ENCODE data around the gene DBNDD2. TPM values are rescaled to one million over a fixed set of nuclear protein-coding genes. Genes with fewer than 3 reads are reported as not detected.

Gene DBNDD2
- total RNA-seq, 1 donor from 2014 or later: 10.2 TPM

GRCh38 chr20:45372646-45373352 is 35.3 kb upstream of the DBNDD2 start:
- H3K27ac ChIP-seq: no peak overlapping the region
- no peaks in the 10 kb centered on the region for H3K36me3 ChIP-seq
- peaks cover 3% of the 10 kb centered on the region for H3K27me3 Mint-ChIP-seq (ENCODE audit: insufficient read depth, low read depth)
- H3K36me3 Mint-ChIP-seq: peaks cover 4% of the 10 kb centered on the region
- H2AFZ ChIP-seq (replicated peaks): no peak overlapping the region
- peaks cover 16% of the 10 kb centered on the region for H3K4me1 Mint-ChIP-seq
- H4K20me1 ChIP-seq (ENCODE audit: low read depth): peaks cover 2% of the 10 kb centered on the region
- H3K9ac ChIP-seq: no peak overlapping the region
- peak; percentile 51 for DNase-seq (ENCODE audit: low spot score)
- peak overlapping the region; percentile 0 for H3K27ac Mint-ChIP-seq
- TF ChIP-seq EZH2 (IDR thresholded peaks at IDR 0.05) (no peak), EZH2phosphoT487 (IDR thresholded peaks at IDR 0.05) (no peak)
- no peaks in the 10 kb centered on the region for H3K9me3 Mint-ChIP-seq
- peak overlapping the region; percentile 75 for H3K4me2 ChIP-seq
- H3K79me2 ChIP-seq (ENCODE audit: low read depth): no peaks in the 10 kb centered on the region
- peaks cover 17% of the 10 kb centered on the region for H3K27me3 ChIP-seq
- peaks cover 9% of the 10 kb centered on the region for H3K4me1 ChIP-seq
- H3F3A ChIP-seq (ENCODE audit: low read depth): no peaks in the 10 kb centered on the region
- H3K4me3 ChIP-seq: no peak overlapping the region
- no peaks in the 10 kb centered on the region for H3K9me3 ChIP-seq (ENCODE audit: low read depth)
- H3K4me3 Mint-ChIP-seq: no peak overlapping the region

DNA sequence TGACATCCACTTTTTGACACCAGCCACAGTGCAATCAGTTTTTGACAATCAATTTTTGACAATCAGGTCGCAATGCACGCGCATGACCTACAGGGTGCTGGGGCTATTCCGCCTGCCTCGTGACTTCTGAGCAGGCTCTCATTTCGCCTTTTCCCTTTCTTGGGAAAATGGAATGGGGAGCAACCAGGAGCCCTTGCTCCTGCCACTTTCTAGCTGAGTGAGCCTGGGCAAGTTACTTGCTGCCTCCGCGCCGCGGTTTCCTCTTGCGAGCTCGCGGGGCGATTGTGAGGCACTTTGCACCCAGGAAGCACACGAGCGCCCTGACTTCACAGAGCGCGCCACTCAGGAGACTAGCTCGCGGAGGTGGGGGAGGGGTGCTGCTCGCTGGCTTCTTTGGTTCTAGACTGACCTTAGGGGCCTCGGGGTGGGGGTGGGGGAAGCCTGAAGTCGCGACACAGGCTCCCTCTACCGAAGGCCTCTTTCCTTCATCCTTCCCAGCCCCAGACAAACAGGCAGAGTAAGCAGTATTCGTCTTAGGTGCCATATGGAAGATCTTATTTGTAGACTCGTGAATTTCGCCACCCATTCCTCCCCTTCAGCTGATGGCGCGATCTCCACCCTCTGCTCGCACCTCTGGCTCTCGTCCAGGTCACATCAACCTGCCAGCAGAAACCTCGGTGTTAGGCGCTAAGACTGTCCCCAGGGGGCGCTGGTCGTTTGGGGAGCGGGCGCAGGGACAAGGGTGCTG is 34.6 kb upstream of the DBNDD2 start:
- Histone ChIP-seq H3K27ac (no peak overlapping the region), H3K9ac (no peak overlapping the region), H3K79me2 (ENCODE audit: low read depth) (no peaks in the 10 kb centered on the region), H3K4me3 (peak overlapping the region; percentile 50), H3K36me3 (no peaks in the 10 kb centered on the region), H4K20me1 (ENCODE audit: low read depth) (peaks cover 6% of the 10 kb centered on the region), H3K9me3 (ENCODE audit: low read depth) (no peaks in the 10 kb centered on the region), H3F3A (ENCODE audit: low read depth) (peaks cover 3% of the 10 kb centered on the region), H3K4me2 (peak overlapping the region; percentile 75), H3K27me3 (peaks cover 17% of the 10 kb centered on the region), H3K4me1 (peaks cover 15% of the 10 kb centered on the region), H2AFZ (replicated peaks) (peak overlapping the region; percentile 84)
- Mint-ChIP-seq H3K4me3 (no peak overlapping the region), H3K4me1 (peaks cover 22% of the 10 kb centered on the region), H3K9me3 (no peaks in the 10 kb centered on the region), H3K27ac (no peak overlapping the region), H3K27me3 (ENCODE audit: insufficient read depth, low read depth) (peaks cover 3% of the 10 kb centered on the region), H3K36me3 (peaks cover 2% of the 10 kb centered on the region)
- peak; percentile 90 for DNase-seq (ENCODE audit: low spot score)
- TF ChIP-seq CTCF (IDR thresholded peaks at IDR 0.05) (peak; percentile 92), EZH2phosphoT487 (IDR thresholded peaks at IDR 0.05) (no peak)

DNA sequence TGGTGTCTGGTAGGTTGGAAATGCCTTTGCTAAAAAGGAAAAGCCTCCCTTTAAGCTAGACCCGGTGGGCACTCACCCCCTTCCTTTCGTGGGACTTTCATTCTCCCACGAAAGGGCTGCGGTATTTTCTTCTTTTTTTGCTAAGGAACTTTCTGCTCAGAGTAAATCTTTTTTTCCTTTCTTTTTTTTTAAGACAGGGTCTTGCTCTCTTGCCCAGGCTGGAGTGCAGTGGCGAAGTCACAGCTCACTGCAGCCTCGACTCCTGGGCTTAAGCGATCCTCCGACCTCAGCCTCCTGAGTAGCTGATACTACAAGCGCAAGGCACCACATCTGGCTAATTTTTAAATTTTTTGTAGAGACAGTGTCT is 34.0 kb upstream of the DBNDD2 start:
- H3K27me3 ChIP-seq: peaks cover 17% of the 10 kb centered on the region
- Mint-ChIP-seq H3K27me3 (ENCODE audit: insufficient read depth, low read depth) (peaks cover 3% of the 10 kb centered on the region), H3K4me1 (peaks cover 26% of the 10 kb centered on the region), H3K27ac (no peak overlapping the region), H3K4me3 (peak overlapping the region; percentile 16), H3K36me3 (no peaks in the 10 kb centered on the region), H3K9me3 (no peaks in the 10 kb centered on the region)
- DNase-seq (ENCODE audit: low spot score): no peak
- H3K27ac ChIP-seq: no peak overlapping the region
- peak overlapping the region; percentile 75 for H3K4me2 ChIP-seq
- H3K9ac ChIP-seq: no peak overlapping the region
- peaks cover 20% of the 10 kb centered on the region for H3K4me1 ChIP-seq
- peaks cover 6% of the 10 kb centered on the region for H4K20me1 ChIP-seq (ENCODE audit: low read depth)
- TF ChIP-seq EZH2phosphoT487 (IDR thresholded peaks at IDR 0.05) (no peak), CTCF (IDR thresholded peaks at IDR 0.05) (no peak), EZH2 (IDR thresholded peaks at IDR 0.05) (no peak)
- no peak overlapping the region for H2AFZ ChIP-seq (replicated peaks)
- no peaks in the 10 kb centered on the region for H3K9me3 ChIP-seq (ENCODE audit: low read depth)
- H3K79me2 ChIP-seq (ENCODE audit: low read depth): no peaks in the 10 kb centered on the region
- H3K36me3 ChIP-seq: no peaks in the 10 kb centered on the region
- peak overlapping the region; percentile 50 for H3K4me3 ChIP-seq
- peaks cover 3% of the 10 kb centered on the region for H3F3A ChIP-seq (ENCODE audit: low read depth)

- H3K4me3 ChIP-seq: no peak overlapping the region
- H3K4me1 ChIP-seq: peaks cover 20% of the 10 kb centered on the region
- H2AFZ ChIP-seq (replicated peaks): no peak overlapping the region
- no peaks in the 10 kb centered on the region for H3K79me2 ChIP-seq (ENCODE audit: low read depth)
- no peaks in the 10 kb centered on the region for H3K9me3 ChIP-seq (ENCODE audit: low read depth)
- peaks cover 6% of the 10 kb centered on the region for H4K20me1 ChIP-seq (ENCODE audit: low read depth)
- Mint-ChIP-seq H3K9me3 (no peaks in the 10 kb centered on the region), H3K4me1 (peaks cover 26% of the 10 kb centered on the region), H3K4me3 (no peak overlapping the region), H3K36me3 (no peaks in the 10 kb centered on the region), H3K27ac (no peak overlapping the region), H3K27me3 (ENCODE audit: insufficient read depth, low read depth) (peaks cover 3% of the 10 kb centered on the region)
- H3K9ac ChIP-seq: no peak overlapping the region
- no peak for DNase-seq (ENCODE audit: low spot score)
- TF ChIP-seq EZH2 (IDR thresholded peaks at IDR 0.05) (no peak), CTCF (IDR thresholded peaks at IDR 0.05) (no peak)
- H3F3A ChIP-seq (ENCODE audit: low read depth): peaks cover 3% of the 10 kb centered on the region
- H3K27me3 ChIP-seq: peaks cover 17% of the 10 kb centered on the region
- H3K27ac ChIP-seq: no peak overlapping the region
- H3K4me2 ChIP-seq: no peak overlapping the region
- no peaks in the 10 kb centered on the region for H3K36me3 ChIP-seq
Measured at GRCh38 chr20:45374966-45375365, 33.1 kb upstream of the DBNDD2 start.

All from neural progenitor cell (in vitro differentiated cells).